Pancreas (tissue), 10 donors: ENCODE data around the gene UTP11. TPM values are rescaled to one million over a fixed set of nuclear protein-coding genes. Genes with fewer than 3 reads are reported as not detected.
A peak's percentile ranks its signal among the peaks of the same experiment; 100 is the strongest.
"Not testable (repeated sequence)": the region's sequence is repeated elsewhere in the genome, so short reads cannot be mapped to it uniquely, and the experiment has no call there.

Experiments
- ATAC-seq, 4 donors: fragments of 200-7000 bp; cut with Tn5 transposase; one replicate each; pipeline versions ENCODE4 v1.8.0 to v1.9.1; 2020; ENCODE audit warnings: mild to moderate bottlenecking in 4 of 4, moderate library complexity in 4 of 4
- DNase-seq, 6 donors: peaks; one replicate each; pipeline ENCODE4 v3.0.0-alpha.2; 2020
- FAIRE-seq: peaks from 2 replicates; lab custom pipeline; 2012; peaks lifted over from hg19 to GRCh38; lab: Jason Lieb, UNC
- H3K27ac ChIP-seq, 4 donors: fragments of 200-600 bp; sonication (generic); 1 replicate in 3 of 4; 2 replicates in 1 of 4; pipeline versions ENCODE4 v1.5.0 to v1.8.0; 2020
- H3K27me3 ChIP-seq, 4 donors: fragments of 200-600 bp; one replicate each; pipeline ENCODE4 v1.8.0; 2021
- H3K36me3 ChIP-seq, 3 donors: fragments of 200-600 bp; sonication (generic) in 1 of 3; one replicate each; pipeline versions ENCODE4 v1.5.0 to v1.8.0; 2020 to 2021
- H3K4me1 ChIP-seq, 3 donors: fragments of 200-600 bp; one replicate each; pipeline ENCODE4 v1.8.0; 2021
- H3K4me3 ChIP-seq, 4 donors: fragments of 200-600 bp; sonication (generic) in 2 of 4; one replicate each; pipeline versions ENCODE4 v1.5.0 to v1.8.0; 2020 to 2021
- H3K9me3 ChIP-seq, 4 donors: fragments of 200-600 bp; one replicate each; pipeline ENCODE4 v1.8.0; 2021
- CTCF ChIP-seq, 4 donors: fragments of 200-600 bp; sonication (generic) in 3 of 4; IDR thresholded peaks; one replicate each; pipeline versions ENCODE4 v1.5.0 to v1.8.0; 2021; ENCODE audit warnings: antibody characterized with exemption in 4 of 4
- WGBS, 2 donors: extraction: QIAGEN DNeasy Blood & Tissue Kit; methylation state at CpG; one replicate each; pipeline ENCODE4 v1.1.7; 2013; 5-methylcytosine and 5-hydroxymethylcytosine counted together
- intact Hi-C, 3 donors: fragments of 100-400 bp; cut with DNase I; formaldehyde crosslinking; loops; one replicate each; pipeline versions ENCODE4 v1.11.1 to v1.14.2; 2022
- polyA plus RNA-seq, 2 donors: library from polyadenylated mRNA; stranded (reverse); fragments of 200-250 nt; gene quantifications; one replicate each; pipeline ENCODE4 v1.2.3, GENCODE V29; 2013
- total RNA-seq, 6 donors: library from RNA; stranded (reverse); fragmentation: NEBNext Ultra II Directional in 4 of 6; extraction: Animal tissue kit (Norgen Biotek cat#: 25700) in 4 of 6; gene quantifications; one replicate each; pipeline versions ENCODE4 v1.2.1 to v1.2.4, GENCODE V29; 2021 to 2023
- donor health status: healthy with polysubstance abuse.
- donor health status: DM: no; HTN: no; CAD: no; lungs with moderate emphysema.
- donor health status: DM: no; HTN: no; CAD: no.
- donor health status: control.
- donor health status: control.
- donor health status: Bipolar disorder and iron deficiency.
- donor health status: DM: yes; HTN: yes; CAD: no.
- donor health status: DM: no; HTN: no; CAD: no.
- donor health status: DM: no; HTN: no; CAD: no.
- donor health status: DM: yes; HTN: yes; CAD: no.

Gene UTP11
- 10 to 100 TPM in 5 of 6 donors, 1 to 10 TPM in 1; 7.8 to 16.6 (median 15.2) TPM for total RNA-seq
- polyA plus RNA-seq: 10 to 100 TPM in 1 of 2 donors, 1 to 10 TPM in 1; 8.2 to 15.0 TPM

DNA sequence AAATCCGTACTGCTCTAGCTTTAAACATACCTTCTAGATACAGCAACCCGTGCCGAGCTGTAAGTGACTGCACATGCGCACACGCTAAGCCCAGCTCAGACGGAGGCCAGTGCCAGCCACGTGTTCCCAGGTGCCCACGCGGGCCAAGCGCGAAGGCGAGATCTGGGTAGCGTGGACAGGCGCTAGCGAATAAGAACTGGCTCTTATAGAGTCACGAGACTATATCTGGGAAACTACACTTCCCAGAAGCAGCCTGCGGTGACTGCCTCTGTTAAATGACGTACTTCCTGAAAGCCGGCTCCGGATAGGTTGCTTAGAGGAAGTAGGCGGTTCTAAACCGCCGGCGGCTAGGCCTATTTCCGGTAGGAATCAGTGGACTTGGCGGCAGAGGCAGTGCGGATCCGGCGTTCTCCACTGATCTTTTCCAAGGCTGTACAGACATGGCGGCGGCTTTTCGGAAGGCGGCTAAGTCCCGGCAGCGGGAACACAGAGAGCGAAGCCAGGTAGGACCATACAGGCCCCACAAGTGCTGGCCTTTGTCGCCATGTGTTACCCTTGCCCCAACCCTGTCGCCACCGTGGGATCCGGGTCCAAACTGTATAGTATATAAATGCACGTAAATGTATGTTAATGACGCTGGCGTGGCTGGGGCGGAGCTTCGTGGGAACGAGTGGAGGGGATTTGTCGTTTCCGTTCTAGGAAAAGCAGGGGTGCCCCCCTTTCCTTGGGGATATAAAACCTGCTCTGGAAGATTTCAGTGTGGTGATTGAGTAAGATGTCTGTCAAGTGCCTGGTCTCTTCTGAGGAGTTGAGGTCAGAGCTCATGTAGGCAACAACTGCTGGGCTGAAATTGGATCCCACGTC lies at the start of gene UTP11:
Gene UTP11 (plus strand): TSS at position 372 of the 864 bp plus-strand sequence. CDS start 69 bp downstream, at position 441.
- H3K4me3 ChIP-seq: peak within 1 kb of the TSS; percentile 58 to 80 (median 66)
- H3K36me3 ChIP-seq: peaks cover 0 to 5% (median 1%) of the 10 kb centered on the region in 3 donors
- peak; percentile 86 to 97 (median 96) for DNase-seq
- peak; percentile 96 to 98 (median 97) for ATAC-seq
- H3K4me1 ChIP-seq: peaks cover 7 to 19% (median 14%) of the 10 kb centered on the region in 3 donors
- H3K27me3 ChIP-seq: no peaks in the 10 kb centered on the region
- TF ChIP-seq CTCF (IDR thresholded peaks at IDR 0.05): no peak
- 1% methylated on average over 49 of the region's 49 CpGs for WGBS, 2 donors
- intact Hi-C loops: no loop called here
- H3K27ac ChIP-seq: peak within 1 kb of the TSS; percentile 76 to 88 (median 80)
- no peaks in the 10 kb centered on the region for H3K9me3 ChIP-seq
- FAIRE-seq: peak; percentile 97

DNA sequence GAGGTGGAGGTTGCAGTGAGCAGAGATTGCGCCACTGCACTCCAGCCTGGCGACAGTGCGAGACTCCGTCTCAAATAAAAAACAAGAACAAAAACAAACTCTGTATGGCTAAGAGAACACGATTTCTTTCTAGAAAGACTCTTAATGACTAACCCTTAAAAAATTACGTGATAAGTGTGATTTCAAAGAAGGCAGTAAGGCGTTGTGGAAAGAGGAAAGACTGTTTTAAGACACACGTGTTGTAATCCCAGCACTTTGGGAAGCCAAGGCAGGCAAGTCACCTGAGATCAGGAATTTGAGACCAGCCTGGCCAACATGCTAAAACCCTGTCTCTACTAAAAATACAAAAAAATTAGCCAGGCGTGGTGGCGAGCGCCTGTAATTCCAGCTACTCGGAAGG lies 48.4 kb upstream of the UTP11 start:
- H3K9me3 ChIP-seq, H3K27ac ChIP-seq, H3K4me1 ChIP-seq, ATAC-seq, H3K27me3 ChIP-seq, intact Hi-C loops, FAIRE-seq, DNase-seq, H3K4me3 ChIP-seq: not testable (repeated sequence)
- WGBS, 2 donors: 89 to 94% methylated on average over 12 of the region's 12 CpGs
- H3K36me3 ChIP-seq: peaks cover 8 to 49% (median 20%) of the 10 kb centered on the region in 3 donors

GRCh38 chr1:37965301-37965700 lies 47.2 kb upstream of the UTP11 start:
- Histone ChIP-seq H3K4me1 (no peaks in the 10 kb centered on the region), H3K27me3 (no peaks in the 10 kb centered on the region), H3K4me3 (no peak overlapping the region), H3K27ac (no peak overlapping the region), H3K9me3 (no peaks in the 10 kb centered on the region), H3K36me3 (peaks cover 10 to 42% (median 16%) of the 10 kb centered on the region in 3 donors)
- FAIRE-seq (no peak), ATAC-seq (no peak), DNase-seq (no peak)
- no peak for TF ChIP-seq CTCF (IDR thresholded peaks at IDR 0.05)
- 86 to 89% methylated on average over 4 of the region's 4 CpGs for WGBS, 2 donors
- intact Hi-C loops: no loop called here

DNA sequence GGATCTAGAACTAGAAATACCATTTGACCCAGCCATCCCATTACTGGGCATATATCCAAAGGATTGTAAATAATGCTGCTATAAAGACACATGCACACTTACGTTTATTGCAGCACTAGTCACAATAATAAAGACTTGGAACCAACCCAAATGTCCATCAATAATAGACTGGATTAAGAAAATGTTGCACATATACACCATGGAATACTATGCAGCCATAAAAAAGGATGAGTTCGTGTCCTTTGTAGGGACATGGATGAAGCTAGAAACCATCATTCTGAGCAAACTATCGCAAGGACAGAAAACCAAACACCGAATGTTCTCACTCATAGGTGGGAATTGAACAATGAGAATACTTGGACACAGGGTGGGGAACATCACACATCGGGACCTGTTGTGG lies 38.9 kb upstream of the UTP11 start:
- H3K9me3 ChIP-seq, H3K4me3 ChIP-seq, DNase-seq, H3K27me3 ChIP-seq, FAIRE-seq, ATAC-seq, H3K4me1 ChIP-seq, H3K27ac ChIP-seq, intact Hi-C loops: not testable (repeated sequence)
- 94 to 98% methylated on average over 5 of the region's 5 CpGs for WGBS, 2 donors
- H3K36me3 ChIP-seq: peaks cover 6 to 40% (median 16%) of the 10 kb centered on the region in 3 donors

DNA sequence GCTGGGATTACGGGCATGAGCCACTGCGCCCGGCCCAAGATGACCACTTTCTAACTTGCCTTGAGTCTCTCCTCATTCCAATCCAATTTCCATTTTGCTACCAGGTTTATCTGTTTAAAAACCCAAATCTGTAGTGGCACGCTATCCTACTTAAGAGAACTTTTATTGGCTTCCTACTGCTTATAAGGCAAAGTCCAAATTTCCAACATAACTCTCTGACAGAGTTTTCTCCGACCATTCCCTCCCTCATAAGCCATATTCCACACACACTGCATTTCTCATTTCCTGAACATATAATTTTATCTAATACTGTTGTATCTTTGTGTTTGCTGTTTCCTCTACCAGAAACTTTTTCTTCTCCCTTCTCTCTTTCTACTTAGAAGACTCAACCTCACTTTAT lies 38.0 kb upstream of the UTP11 start:
- no peaks in the 10 kb centered on the region for H3K9me3 ChIP-seq
- peaks cover 0 to 42% (median 18%) of the 10 kb centered on the region in 3 donors for H3K36me3 ChIP-seq
- no peak for DNase-seq
- WGBS, 2 donors: 95 to 98% methylated on average over 5 of the region's 5 CpGs
- H3K4me1 ChIP-seq: no peaks in the 10 kb centered on the region
- H3K27me3 ChIP-seq: no peaks in the 10 kb centered on the region
- no peak for TF ChIP-seq CTCF (IDR thresholded peaks at IDR 0.05)
- intact Hi-C loops: no loop called here
- no peak for ATAC-seq
- H3K4me3 ChIP-seq: no peak overlapping the region
- H3K27ac ChIP-seq: no peak overlapping the region
- FAIRE-seq: no peak
